Muscle layer of duodenum (tissue), 2 donors: ENCODE results near the gene MAOA.

Experiments used
- H3K27ac ChIP-seq: one replicate; pipeline ENCODE4 v1.7.0; 2013; ENCODE audit warnings: mild to moderate bottlenecking, low read length
- H3K27me3 ChIP-seq: one replicate; pipeline ENCODE4 v1.7.0; 2013; ENCODE audit warnings: low read depth, mild to moderate bottlenecking, control low read depth, low read length
- H3K36me3 ChIP-seq, 2 donors: one replicate each; pipeline ENCODE4 v1.7.0; 2013; ENCODE audit warnings: low read length in 2 of 2, control low read depth in 1 of 2, mild to moderate bottlenecking in 1 of 2; ENCODE audit not compliant: insufficient read depth in 2 of 2, control insufficient read depth in 1 of 2
- H3K4me1 ChIP-seq, 2 donors: one replicate each; pipeline ENCODE4 v1.7.0; 2013; ENCODE audit warnings: low read length in 2 of 2, mild to moderate bottlenecking in 2 of 2, control low read depth in 1 of 2, moderate library complexity in 1 of 2; ENCODE audit not compliant: insufficient read depth in 2 of 2, control insufficient read depth in 1 of 2
- H3K4me3 ChIP-seq, 2 donors: one replicate each; pipeline ENCODE4 v1.7.0; 2013; ENCODE audit warnings: low read length in 2 of 2, low read depth in 1 of 2, mild to moderate bottlenecking in 1 of 2
- H3K9me3 ChIP-seq, 2 donors: one replicate each; pipeline ENCODE4 v1.7.0; 2013; ENCODE audit warnings: low read length in 2 of 2, control low read depth in 1 of 2, mild to moderate bottlenecking in 1 of 2; ENCODE audit not compliant: control insufficient read depth in 1 of 2
- donor health status: healthy.

The MAOA gene

DNA sequence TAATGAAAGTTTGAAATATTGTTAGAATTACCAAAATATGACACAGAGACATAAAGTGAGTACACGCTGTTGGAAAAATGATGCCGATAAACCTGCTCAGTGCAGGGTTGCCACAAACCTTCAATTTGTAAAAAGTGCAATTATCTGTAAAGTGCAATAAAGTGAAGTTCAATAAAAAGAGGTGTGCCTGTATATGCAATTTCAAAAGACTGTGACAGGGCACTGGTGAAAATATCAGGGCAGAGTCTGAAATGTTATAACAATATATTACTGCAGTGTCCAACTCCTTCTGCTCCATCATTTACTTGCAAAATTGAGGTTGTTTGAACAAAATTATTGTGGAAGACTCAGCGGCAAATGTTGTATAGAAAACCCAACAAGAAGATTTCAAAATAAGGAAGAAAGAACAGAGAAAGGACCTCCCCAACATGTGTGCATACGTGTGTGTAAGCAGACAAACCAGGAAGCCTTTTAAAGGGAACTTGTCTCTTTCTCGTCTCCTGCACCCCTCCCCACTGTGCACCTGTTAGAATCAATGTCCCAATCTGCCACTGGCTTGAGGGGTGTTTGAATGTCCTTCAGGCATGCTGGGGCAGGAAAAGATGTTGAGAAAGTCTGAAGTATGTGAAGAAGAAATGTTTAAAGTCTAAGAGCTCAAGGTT is 130.0 kb downstream of the MAOA start:
- Histone ChIP-seq H3K36me3 (peaks cover 0 to 9% of the 10 kb centered on the region in 2 donors), H3K9me3 (no peaks in the 10 kb centered on the region), H3K4me1 (no peaks in the 10 kb centered on the region), H3K27me3 (no peaks in the 10 kb centered on the region), H3K27ac (no peak overlapping the region), H3K4me3 (no peak overlapping the region)
